ENCODE data around the gene ZFP1.
"Not testable (repeated sequence)": the region's sequence is repeated elsewhere in the genome, so short reads cannot be mapped to it uniquely, and the experiment has no call there.

ZFP1 gene

DNA sequence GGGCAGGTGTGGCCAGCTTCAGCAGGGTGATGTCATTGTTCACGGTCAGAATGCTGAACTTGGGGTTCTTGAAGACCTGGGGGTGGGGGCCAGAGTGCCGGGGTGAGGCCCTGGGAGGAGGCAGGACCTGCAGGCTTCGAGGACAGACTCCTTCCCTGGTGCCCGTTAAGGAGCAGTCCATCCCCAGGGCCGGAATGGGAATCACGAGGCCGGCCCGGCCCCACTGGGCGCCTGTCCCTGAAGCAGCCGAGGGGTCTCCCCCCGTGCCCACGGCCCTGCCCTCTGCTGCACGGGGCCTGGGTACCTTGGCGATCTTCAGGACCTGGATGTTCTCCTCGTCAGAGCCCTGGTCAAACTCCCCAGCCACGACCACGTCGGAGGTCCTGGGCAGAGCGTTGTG lies 57.1 kb downstream of the ZFP1 start:
- not testable (repeated sequence) for DNase-seq

GRCh38 chr16:75205961-75206748 lies 57.8 kb downstream of the ZFP1 start:
- not testable (repeated sequence) for DNase-seq

DNA sequence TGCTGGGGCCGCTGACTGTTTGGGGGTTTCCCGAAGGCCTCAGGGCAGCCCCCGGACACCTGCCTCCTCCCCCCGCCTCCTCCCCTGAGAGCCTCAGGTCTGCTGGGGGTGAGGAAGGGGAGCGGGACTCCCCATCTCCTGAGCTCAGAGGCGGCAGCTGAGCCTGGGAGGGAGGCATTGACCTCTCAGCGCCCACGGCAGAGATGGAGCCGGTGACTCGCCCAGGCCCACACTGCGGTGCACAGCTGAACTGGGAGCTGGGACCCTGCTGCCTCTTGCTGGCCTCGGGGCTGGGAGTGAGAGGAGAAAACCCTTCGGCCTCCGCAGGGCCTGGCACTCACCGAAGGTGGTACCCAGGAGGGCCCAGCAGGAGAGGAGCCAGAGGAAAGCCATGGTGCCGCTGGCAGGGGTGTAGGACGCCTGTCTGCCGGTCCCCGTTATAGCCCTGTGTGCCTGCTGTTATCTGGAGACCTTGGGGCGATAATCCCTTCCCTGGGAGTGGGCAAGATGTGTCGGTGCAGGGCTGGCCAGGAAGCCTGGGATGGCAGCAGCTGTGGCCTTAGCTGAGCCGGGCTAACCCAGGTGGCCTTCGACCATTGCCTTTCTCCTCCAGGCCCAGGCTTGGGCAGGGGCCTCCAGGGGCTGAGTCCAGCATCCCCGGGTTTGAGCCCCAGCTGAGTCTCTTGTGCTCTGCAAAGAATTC lies 58.6 kb downstream of the ZFP1 start, which contains the start of gene CTRB2:
TSS of gene CTRB2 (minus strand) at position 413 of the 703 bp plus-strand sequence. CDS start at position 393, 20 bp downstream.
- DNase-seq: no peak

GRCh38 chr16:75207831-75208230 lies 59.5 kb downstream of the ZFP1 start:
- DNase-seq: no peak

GRCh38 chr16:75208242-75208825 lies 60.0 kb downstream of the ZFP1 start:
- DNase-seq: no peak

DNA sequence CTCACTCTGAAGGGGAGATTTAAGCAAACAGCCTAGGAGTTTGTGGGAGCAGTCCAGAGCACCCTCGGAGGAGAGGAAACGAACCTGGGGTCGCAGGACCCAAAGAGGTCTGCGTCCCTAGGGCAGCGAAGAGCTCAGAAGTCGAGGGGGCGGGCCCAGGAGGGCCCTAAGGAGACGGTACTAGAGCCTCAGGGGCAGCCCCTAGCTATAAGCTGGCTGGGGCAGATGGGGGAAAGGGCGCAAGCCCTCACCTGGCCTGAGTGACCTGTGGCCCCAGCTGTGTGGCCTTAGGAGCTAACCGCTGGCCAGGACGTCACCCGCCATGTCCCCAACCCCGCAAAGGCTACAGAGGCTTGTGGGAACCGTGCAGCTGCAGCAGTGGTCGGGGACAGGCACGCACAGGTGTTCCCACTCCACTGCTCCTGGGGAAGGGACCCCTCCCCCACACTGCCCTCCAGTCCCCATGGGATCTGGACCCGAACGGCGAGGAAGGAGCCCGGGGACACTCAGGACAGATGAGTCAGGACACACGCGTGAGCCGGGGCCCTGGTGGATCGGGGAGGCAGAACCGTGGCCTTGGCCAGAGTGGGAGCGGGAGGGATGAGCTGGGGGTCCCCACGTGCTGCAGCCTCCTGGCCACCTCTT lies 60.7 kb downstream of the ZFP1 start:
- no peak for DNase-seq

DNA sequence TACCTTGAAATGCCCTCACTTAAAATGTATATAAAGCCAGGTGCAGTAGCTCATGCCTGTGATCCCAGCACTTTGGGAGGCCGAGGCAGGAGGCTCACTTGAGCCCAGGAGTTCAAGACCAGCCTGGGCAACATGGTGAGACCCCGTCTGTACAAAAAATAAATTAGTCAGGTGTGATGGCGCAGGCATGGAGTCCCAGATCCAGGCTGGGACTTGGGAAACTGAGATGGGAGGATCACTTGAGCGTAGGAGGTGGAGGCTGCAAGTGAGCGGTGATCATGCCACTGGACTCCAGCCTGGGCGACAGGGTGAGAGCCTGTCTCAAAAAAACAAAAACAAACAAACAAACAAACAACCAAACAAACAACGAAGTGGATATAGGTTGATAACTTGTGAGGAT lies 61.2 kb downstream of the ZFP1 start:
- DNase-seq: not testable (repeated sequence)

- no peak for DNase-seq
These were observed 61.6 kb downstream of the ZFP1 start for GRCh38 chr16:75209944-75210343.

DNA sequence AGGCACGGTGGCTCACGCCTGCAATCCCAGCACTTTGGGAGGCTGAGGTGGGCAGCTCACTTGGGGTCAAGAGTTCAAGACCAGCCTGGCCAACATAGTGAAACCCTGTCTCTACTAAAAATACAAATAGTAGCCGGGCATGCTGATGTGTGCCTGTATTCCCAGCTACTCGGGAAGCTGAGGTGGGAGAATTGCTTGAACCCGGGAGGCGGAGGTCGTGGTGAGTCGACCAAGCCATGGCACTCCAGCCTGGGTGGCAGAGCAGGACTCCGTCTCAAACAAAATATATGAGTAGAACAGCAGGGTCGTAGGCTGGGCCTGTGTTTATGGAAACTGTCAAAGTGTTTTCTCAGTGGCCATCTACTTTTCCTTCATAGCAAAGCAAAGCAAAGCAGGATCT lies 63.0 kb downstream of the ZFP1 start:
- not testable (repeated sequence) for DNase-seq

GRCh38 chr16:75216127-75216526 lies 67.8 kb downstream of the ZFP1 start:
- no peak for DNase-seq

DNA sequence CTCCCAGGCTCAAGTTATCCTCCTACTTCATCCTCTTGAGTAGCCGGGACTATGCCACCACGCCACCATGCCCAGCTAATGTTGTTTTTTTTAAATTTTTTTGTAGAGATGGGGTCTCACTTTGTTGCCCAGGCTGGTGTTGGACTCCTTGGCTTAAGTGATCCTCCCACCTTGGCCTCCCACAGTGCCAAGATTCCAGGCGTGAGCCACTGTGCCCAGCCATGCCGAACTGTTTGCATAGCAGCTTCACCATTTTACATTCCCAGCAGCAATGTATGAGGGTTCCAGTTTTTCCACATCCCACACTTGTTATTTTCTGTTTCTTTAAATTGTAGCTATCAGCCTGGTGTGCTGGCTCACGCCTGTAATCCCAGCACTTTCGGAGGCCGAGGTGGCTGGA lies 68.3 kb downstream of the ZFP1 start:
- no peak for DNase-seq

DNA sequence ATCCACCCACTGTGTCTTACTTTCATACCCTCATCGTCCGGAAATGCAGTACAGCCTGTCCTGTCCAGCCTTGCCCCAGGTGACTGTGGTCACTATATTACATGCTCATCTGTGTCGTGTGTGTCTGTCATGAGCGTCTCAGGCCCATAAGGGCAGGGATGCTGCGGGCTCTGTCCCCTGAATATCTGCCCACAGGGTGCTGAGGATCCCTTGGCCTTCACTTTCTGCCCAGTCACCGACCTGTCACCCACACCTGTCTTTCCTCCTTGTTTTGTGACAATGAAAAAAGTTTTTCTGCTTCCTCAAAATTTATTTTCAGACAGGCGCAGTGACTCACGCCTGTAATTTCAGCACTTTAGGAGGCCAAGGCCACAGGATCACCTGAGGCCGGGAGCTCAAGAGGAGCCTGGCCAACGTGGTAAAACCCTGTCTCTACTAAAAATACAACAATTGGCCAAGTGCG lies 69.1 kb downstream of the ZFP1 start:
- DNase-seq: no peak

DNA sequence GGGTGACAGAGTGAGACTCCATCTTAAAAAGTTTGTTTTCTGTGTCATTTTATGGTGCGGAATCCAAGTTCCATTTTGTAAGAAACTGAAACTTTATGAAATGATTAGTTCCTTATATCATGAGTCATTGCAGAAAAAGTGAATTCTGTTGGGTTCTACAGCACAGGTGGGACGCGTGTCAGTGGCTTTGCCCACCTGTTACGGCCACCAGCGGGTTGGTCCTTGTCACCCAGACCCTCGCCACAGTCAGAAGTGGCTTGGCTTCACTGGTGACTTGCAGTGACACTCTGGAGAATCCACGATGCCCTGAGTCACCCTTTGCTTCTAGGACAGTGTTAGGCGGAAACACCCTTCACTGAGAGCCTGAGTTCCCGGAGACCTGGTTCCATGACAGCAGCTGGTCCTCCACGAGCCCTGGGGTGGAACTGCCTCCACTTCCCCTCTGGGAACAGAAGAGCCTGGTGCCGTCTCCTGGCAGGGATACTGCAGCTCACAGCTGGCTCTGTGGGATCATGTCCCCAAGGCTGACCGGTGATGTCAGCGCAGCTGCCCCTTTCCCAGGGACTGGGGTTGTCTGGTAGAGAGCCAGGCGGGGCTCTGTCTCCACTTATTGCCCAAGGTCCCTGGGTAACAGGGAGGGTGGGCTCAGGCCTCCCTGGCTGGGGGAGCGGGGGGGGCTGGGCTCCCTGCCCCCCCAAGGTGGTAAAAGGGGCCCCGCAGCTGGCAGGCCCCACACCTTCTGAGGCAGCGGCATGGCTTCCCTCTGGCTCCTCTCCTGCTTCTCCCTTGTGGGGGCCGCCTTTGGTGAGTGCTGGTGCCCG lies 70.1 kb downstream of the ZFP1 start, which contains the start of gene CTRB1:
TSS of gene CTRB1 (plus strand) at position 733 of the 821 bp plus-strand sequence. CDS start at position 753, 20 bp downstream.
- DNase-seq: peak in 1 of 2 experiments; percentile 5

GRCh38 chr16:75219088-75219487 lies 70.8 kb downstream of the ZFP1 start:
- no peak for DNase-seq

DNA sequence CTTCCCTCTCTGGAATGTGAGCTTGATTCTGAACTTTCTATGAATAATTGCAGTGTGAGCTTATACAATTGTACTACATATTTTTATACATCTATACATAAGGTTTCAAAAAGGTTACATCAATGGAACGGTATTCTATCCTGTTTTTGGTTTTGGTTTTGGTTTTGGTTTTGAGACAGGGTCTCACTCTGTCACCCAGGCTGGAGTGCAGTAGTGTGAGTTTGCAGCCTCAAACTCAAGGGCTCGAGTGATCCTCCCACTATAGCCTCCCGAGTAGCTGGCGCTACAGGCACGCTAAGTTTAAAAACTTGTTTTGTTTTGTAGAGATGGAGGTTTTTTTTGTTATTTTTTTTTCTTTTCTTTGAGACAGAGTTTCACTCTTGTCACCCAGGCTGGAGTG lies 71.5 kb downstream of the ZFP1 start:
- DNase-seq: no peak

Data from SHP77 (cell line).